ENCODE data around the gene MYO9B. TPM values are rescaled to one million over a fixed set of nuclear protein-coding genes. Genes with fewer than 3 reads are reported as not detected.

MYO9B gene
- total RNA-seq, 1 experiment from 2014 or later = 103 TPM

DNA sequence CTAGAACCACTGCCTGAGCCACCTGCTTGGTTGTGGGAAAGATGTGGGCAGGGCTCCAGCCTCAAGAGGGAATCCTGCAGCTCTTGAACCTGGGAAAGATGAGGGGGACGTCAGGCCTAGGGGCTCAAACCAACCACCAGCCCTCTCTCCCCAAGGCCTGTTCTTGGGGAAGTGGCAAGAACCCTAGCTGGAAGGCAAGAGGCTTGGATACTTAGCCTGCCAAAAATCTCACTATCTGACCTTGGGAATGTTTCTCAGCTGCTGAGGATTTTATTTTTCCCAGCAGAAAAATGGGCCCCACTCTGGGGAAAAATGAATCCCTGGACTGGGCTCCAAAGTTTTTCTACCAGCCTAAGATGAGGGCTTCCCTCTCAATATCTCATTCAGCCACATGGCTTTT lies 184.4 kb downstream of the MYO9B start:
- no peak overlapping the region for H3K4me3 ChIP-seq
- H2AFZ ChIP-seq = no peak overlapping the region
- H3K27ac ChIP-seq = no peak overlapping the region
- H3K27me3 ChIP-seq (ENCODE audit: insufficient read depth, low read depth) = no peaks in the 10 kb centered on the region
- TF ChIP-seq, protein P1, sequence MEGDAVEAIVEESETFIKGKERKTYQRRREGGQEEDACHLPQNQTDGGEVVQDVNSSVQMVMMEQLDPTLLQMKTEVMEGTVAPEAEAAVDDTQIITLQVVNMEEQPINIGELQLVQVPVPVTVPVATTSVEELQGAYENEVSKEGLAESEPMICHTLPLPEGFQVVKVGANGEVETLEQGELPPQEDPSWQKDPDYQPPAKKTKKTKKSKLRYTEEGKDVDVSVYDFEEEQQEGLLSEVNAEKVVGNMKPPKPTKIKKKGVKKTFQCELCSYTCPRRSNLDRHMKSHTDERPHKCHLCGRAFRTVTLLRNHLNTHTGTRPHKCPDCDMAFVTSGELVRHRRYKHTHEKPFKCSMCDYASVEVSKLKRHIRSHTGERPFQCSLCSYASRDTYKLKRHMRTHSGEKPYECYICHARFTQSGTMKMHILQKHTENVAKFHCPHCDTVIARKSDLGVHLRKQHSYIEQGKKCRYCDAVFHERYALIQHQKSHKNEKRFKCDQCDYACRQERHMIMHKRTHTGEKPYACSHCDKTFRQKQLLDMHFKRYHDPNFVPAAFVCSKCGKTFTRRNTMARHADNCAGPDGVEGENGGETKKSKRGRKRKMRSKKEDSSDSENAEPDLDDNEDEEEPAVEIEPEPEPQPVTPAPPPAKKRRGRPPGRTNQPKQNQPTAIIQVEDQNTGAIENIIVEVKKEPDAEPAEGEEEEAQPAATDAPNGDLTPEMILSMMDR (conservative IDR thresholded peaks at IDR 0.05) = no peak
- no peak for TF ChIP-seq EZH2 (IDR thresholded peaks at IDR 0.05; ENCODE audit: low read depth)
- H4K20me1 ChIP-seq (ENCODE audit: insufficient read depth) = no peaks in the 10 kb centered on the region
- no peaks in the 10 kb centered on the region for H3K36me3 ChIP-seq (ENCODE audit: low read depth)
- H3K9me3 ChIP-seq (ENCODE audit: insufficient read depth, low read depth) = no peaks in the 10 kb centered on the region
- DNase-seq = no peak
- peaks cover 18% of the 10 kb centered on the region for H3K4me1 ChIP-seq (replicated peaks; ENCODE audit: insufficient read depth)
- intact Hi-C loops (cut with micrococcal nuclease; ENCODE audit: unreplicated experiment) = loop anchor here (2.0 to 5.0 kb wide), 2 partner anchors 13 to 33 kb away; partner anchors contain the start of gene OCEL1
- CTCF ChIA-PET = interaction anchor here (0.5 to 1.4 kb wide), 3 partner anchors 11 to 324 kb away, joined by 4 to 5 read pairs (median 4); no protein-coding TSS in a partner anchor
- POLR2A ChIA-PET (ENCODE audit: unreplicated experiment) = interaction anchor here (0.6 kb wide), 1 partner anchor 33 kb away, joined by 4 read pairs; no protein-coding TSS in a partner anchor
- BruUV-seq (replicated peaks) = no TSS peak
- H3F3A ChIP-seq (ENCODE audit: insufficient read depth, low read depth) = peaks cover 17% of the 10 kb centered on the region
- H3K4me2 ChIP-seq = no peak overlapping the region
- H3K9me2 ChIP-seq (ENCODE audit: insufficient read depth) = no peaks in the 10 kb centered on the region
- H3K79me2 ChIP-seq (ENCODE audit: low read depth) = no peaks in the 10 kb centered on the region

DNA sequence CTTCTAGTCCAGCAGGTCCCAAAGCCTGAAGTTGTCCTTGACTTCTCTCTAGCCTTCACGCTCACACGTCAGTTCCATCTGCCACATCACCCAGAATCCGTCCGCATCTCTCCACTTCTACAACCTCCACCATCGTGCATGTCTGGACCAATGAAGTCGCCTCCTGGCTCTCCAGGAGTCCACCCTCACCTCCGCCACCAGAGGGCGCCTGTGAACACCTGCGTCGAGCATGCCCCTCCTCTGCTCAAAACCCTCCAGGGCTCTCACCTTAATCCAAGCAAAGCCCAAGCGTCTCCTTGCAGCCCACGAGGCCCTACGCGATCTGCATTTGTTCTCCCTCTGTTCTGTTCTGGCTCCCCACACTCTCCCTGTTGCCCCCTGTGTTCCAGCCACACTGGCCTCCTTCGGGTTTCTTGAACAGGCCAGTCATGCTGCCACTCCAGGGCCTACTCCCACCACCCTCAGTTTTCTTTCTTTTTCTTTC lies 185.3 kb downstream of the MYO9B start:
- CTCF ChIA-PET = interaction anchor here (0.7 to 1.4 kb wide), 2 partner anchors 10 to 12 kb away, joined by 5 read pairs; no protein-coding TSS in a partner anchor
- Histone ChIP-seq H3K9me2 (ENCODE audit: insufficient read depth) (no peaks in the 10 kb centered on the region), H4K20me1 (ENCODE audit: insufficient read depth) (no peaks in the 10 kb centered on the region), H3K27me3 (ENCODE audit: insufficient read depth, low read depth) (no peaks in the 10 kb centered on the region), H3K9me3 (ENCODE audit: insufficient read depth, low read depth) (no peaks in the 10 kb centered on the region), H3K4me1 (replicated peaks; ENCODE audit: insufficient read depth) (peaks cover 20% of the 10 kb centered on the region), H3K4me2 (peak overlapping the region; percentile 61), H3K4me3 (no peak overlapping the region), H3K27ac (no peak overlapping the region), H3F3A (ENCODE audit: insufficient read depth, low read depth) (peaks cover 18% of the 10 kb centered on the region; the same call in 1 of the 2 replicates), H3K36me3 (ENCODE audit: low read depth) (no peaks in the 10 kb centered on the region), H3K79me2 (ENCODE audit: low read depth) (no peaks in the 10 kb centered on the region), H2AFZ (peak overlapping the region; percentile 70; the same call in 1 of the 2 replicates)
- intact Hi-C loops (cut with micrococcal nuclease; ENCODE audit: unreplicated experiment) = loop anchor here (2.0 to 5.0 kb wide), 2 partner anchors 14 to 34 kb away; partner anchors contain the start of gene OCEL1
- BruUV-seq (replicated peaks) = no TSS peak
- POLR2A ChIA-PET (ENCODE audit: unreplicated experiment) = no interaction called here
- DNase-seq = peak; percentile 87 to 88
- TF ChIP-seq, protein P1 (conservative IDR thresholded peaks at IDR 0.05) = peak; percentile 96
- no peak for TF ChIP-seq EZH2 (IDR thresholded peaks at IDR 0.05; ENCODE audit: low read depth)

DNA sequence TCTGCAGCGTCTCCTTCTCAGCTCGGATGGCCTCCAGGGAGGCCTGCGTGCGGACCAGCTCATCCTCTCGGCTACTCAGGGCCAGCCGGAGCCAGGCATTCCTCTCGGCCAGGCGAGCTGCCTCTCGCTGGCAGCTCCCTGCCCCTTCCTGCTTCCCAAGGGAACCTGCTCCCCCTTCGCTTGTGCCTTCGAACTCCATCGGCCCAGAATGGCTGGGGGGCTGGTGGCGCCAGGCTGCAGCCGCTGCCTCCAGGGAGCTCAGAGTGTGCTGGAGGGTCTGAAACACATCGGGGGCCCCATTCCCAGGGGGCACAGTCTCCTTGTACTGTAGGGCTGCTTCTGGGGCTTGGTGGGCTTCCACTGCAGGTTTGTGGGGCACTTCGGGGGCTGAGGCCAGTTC lies 187.0 kb downstream of the MYO9B start:
- Histone ChIP-seq H2AFZ (no peak overlapping the region), H3K27ac (no peak overlapping the region), H3F3A (ENCODE audit: insufficient read depth, low read depth) (peaks cover 27% of the 10 kb centered on the region), H3K4me1 (replicated peaks; ENCODE audit: insufficient read depth) (peaks cover 28% of the 10 kb centered on the region), H3K4me3 (no peak overlapping the region), H3K9me2 (ENCODE audit: insufficient read depth) (no peaks in the 10 kb centered on the region), H3K27me3 (ENCODE audit: insufficient read depth, low read depth) (no peaks in the 10 kb centered on the region), H3K79me2 (ENCODE audit: low read depth) (peaks cover 2% of the 10 kb centered on the region), H4K20me1 (ENCODE audit: insufficient read depth) (no peaks in the 10 kb centered on the region), H3K9me3 (ENCODE audit: insufficient read depth, low read depth) (no peaks in the 10 kb centered on the region), H3K4me2 (no peak overlapping the region), H3K36me3 (ENCODE audit: low read depth) (no peaks in the 10 kb centered on the region)
- DNase-seq = no peak
- intact Hi-C loops (cut with micrococcal nuclease; ENCODE audit: unreplicated experiment) = loop anchor here (5.0 kb wide), 1 partner anchor 35 kb away; the partner anchor contains the start of gene OCEL1
- BruUV-seq (replicated peaks) = no TSS peak
- CTCF ChIA-PET = no interaction called here
- TF ChIP-seq, protein P1 (conservative IDR thresholded peaks at IDR 0.05) = no peak
- no peak for TF ChIP-seq EZH2 (IDR thresholded peaks at IDR 0.05; ENCODE audit: low read depth)
- POLR2A ChIA-PET (ENCODE audit: unreplicated experiment) = no interaction called here

Other genes starting within 250 kb of the MYO9B start
- gene SIN3B, start 246.4 kb upstream of the MYO9B start, total RNA-seq (2021) = 72.6 and 83.8 TPM in 2 replicates
- not detected in 2 replicates for gene F2RL3, start 186.8 kb upstream of the MYO9B start, total RNA-seq (2021)
- 23.7 and 25.8 TPM in 2 replicates for gene CPAMD8, start 49.0 kb upstream of the MYO9B start, total RNA-seq (2021)
- gene HAUS8, start 325 bp upstream of the MYO9B start, total RNA-seq (2021) = 26.5 and 30.8 TPM in 2 replicates
- 19.8 and 22.5 TPM in 2 replicates for gene USE1, start 139.6 kb downstream of the MYO9B start, total RNA-seq (2021)
- 30.6 and 34.5 TPM in 2 replicates for gene OCEL1, start 150.4 kb downstream of the MYO9B start, total RNA-seq (2021)
- gene NR2F6, start 170.1 kb downstream of the MYO9B start, total RNA-seq (2021) = 90.8 and 112 TPM in 2 replicates
- gene USHBP1, start 189.0 kb downstream of the MYO9B start, total RNA-seq (2021) = not detected in 2 replicates
- gene BABAM1, start 191.7 kb downstream of the MYO9B start, total RNA-seq (2021) = 127 and 152 TPM in 2 replicates
- gene ANKLE1, start 206.1 kb downstream of the MYO9B start, total RNA-seq (2021) = 0.65 and 1.2 TPM in 2 replicates
- gene ABHD8, start 227.6 kb downstream of the MYO9B start, total RNA-seq (2021) = 32.2 and 37.5 TPM in 2 replicates
- 64.8 and 70.8 TPM in 2 replicates for gene MRPL34, start 230.1 kb downstream of the MYO9B start, total RNA-seq (2021)
- gene DDA1, start 233.8 kb downstream of the MYO9B start, total RNA-seq (2021) = 47.6 and 72.5 TPM in 2 replicates

Data from PC-9 (cell line).